SIG-M5 treated with dmso at 0.1 percent for 504 hours (cell line): Measurements from ENCODE around the gene REELD1.

Experiments used
- DNase-seq: peaks from one replicate; lab custom pipeline; 2025; ENCODE audit not compliant: unreplicated experiment; lab: John Stamatoyannopoulos, UW

Gene REELD1

DNA sequence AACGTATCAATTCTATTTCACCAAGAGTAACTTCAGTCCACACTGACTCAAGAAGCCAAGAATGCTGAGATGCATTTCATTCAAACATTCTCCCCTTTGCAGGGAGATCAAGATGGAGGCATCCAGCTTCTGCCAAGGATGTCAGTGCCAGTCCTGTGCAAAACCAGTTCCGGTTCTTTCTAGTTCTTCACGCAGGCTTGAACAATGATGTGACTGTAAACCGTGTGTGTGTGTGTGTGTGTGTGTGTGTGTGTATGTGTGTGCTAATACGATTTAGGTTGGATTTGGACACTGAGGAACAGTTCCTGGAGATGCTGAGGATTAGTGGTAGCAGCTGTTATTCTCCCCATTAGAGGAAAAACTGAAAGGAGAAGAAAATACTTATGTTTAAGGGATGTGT, at the start of gene REELD1:
Gene REELD1, plus strand, starts transcription at position 301 of the 400 bp plus-strand sequence. CDS start 2,415 bp downstream, outside the sequence.
- DNase-seq = no peak

- no peak for DNase-seq
These were observed 49.1 kb upstream of the REELD1 start for GRCh38 chr4:146165221-146165620.

GRCh38 chr4:146165840-146166239, 48.5 kb upstream of the REELD1 start:
- DNase-seq = no peak

- DNase-seq = no peak
These were observed 44.2 kb upstream of the REELD1 start for GRCh38 chr4:146170149-146170548.

DNA sequence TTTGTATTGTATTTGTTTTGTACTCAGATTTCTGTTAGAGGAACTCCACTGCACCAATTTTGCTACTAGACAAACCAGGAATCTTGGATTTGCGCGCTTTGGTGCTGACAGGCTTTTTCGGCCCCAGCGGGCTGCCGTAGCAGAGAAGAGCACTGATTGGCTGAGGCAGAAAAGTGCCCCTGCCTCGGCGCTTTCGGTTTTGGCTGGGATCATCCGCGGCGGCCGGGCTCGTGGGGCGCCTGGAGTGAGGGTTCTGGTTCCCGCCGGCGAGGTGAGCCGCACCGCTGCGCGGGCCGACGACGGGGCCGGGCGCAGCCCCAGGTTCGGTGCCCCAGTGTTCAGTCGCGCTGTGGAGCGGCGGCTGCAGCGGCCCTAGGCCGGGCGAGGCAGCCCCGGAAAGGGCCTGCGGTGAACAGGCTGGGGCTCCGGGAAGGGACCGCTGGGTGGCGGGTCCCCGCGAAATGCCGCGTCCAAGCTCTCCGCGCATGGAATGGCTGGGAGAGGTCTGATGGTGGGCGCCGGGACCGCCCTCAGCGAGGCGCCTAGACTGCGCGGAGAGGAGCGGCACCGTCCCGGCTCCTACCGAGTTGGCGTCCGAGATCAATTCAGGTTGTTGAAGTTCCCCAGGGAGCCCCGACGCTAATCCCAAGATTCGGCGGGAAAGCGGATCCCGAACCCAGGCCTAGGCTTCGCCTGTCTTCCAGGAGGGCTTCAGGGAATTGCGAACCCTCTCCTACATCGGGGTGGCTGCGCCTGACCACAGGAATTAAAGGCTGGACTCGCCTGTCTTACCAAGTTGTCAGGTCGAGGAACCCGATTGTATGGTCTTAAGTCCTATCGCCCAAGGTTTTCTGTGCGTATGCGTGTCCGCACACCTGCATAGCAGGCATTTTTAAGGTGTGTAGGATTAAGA, 38.5 kb upstream of the REELD1 start, which contains the start of gene LSM6:
Gene LSM6, plus strand, starts transcription at position 178 of the 913 bp plus-strand sequence. CDS start 7,204 bp downstream, outside the sequence.
- DNase-seq = peak; percentile 77

DNA sequence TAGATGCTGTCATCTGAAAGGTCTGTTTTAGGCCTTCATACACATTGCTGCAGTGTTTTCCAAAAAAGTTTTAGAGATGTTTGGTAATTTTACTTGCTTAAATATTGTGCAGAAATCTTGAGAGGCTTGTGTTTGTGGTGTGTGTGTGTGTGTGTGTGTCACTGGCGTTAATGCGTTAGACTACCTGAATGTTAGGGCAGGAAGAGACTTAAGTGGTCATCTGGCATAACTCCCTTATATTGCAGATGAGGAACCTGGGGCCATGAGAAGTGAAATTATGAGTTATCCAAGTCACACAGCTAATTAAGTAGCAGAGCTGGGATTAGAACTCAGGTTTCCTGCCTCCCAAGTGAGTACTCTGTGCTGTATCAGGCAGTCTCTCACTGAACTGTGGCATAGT, 37.4 kb upstream of the REELD1 start:
- peak; percentile 15 for DNase-seq

DNA sequence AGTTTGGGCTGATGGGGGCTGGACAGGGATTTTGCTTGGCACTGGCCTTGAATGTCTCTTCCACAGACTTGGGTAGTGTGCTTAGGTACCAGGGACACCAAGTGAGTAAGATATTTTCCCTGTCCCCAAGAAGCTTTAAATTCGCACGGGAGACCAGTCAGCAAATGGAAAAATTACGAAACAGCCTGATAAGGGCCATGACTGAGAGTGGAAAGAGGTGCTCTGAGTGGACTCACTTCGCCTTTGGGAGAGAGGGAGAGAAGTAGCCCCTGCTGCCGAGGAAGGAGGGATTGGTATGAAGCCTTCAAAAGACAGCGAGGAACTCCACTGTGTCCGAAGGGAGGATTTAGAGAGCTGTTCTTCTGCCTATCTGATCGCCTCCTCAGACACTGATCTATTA, 36.2 kb upstream of the REELD1 start:
- peak; percentile 3 for DNase-seq

- no peak for DNase-seq
These were observed 34.5 kb upstream of the REELD1 start for GRCh38 chr4:146179784-146180370.

GRCh38 chr4:146182443-146182842, 31.9 kb upstream of the REELD1 start:
- no peak for DNase-seq

GRCh38 chr4:146183209-146183608, 31.1 kb upstream of the REELD1 start:
- DNase-seq = no peak

GRCh38 chr4:146186041-146186440, 28.3 kb upstream of the REELD1 start:
- no peak for DNase-seq

GRCh38 chr4:146186596-146186995, 27.7 kb upstream of the REELD1 start:
- no peak for DNase-seq

GRCh38 chr4:146190456-146190855, 23.9 kb upstream of the REELD1 start:
- DNase-seq = no peak

GRCh38 chr4:146191766-146192458, 22.4 kb upstream of the REELD1 start:
- DNase-seq = no peak

DNA sequence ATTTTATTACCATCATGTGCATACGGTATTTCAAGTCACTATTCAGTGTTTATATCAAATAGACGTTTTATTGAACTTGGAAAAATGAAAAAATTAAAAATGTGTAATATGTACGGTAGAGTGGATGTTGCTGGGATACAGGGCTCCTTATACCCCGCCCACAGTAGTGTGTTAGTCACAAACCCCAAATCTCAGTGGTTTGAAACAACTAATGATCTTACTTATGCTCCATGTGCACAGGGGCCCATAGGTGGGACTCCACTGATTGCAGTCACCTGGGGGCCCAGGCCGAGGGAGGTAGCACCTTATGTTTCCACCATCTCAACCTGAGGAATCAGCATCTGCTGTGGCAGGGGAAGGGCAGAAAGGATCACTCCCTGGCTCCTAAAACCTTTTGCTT, 20.7 kb upstream of the REELD1 start:
- DNase-seq = no peak

GRCh38 chr4:146194212-146194611, 20.1 kb upstream of the REELD1 start:
- DNase-seq = no peak

DNA sequence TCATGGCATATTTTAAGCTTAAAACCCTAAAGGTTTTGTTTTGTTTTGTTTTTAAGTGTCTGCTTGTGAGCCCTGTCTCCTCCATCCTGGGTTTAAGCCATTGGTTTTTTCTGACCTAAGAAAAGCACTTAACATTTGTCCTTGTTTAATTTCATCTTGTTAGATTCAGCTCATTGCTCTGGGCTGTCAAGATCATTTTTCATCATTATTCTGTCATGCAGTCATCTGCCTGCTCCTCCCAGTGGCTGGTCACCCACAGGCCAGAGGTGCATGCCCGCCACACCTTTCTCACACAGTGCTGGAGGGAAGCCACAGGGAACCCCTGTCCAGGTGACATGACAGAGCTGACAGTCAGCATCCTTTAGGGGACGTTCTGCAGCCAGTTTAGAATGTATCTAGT, 11.7 kb upstream of the REELD1 start:
- DNase-seq = no peak

GRCh38 chr4:146207410-146207809, 6.9 kb upstream of the REELD1 start:
- DNase-seq = no peak

DNA sequence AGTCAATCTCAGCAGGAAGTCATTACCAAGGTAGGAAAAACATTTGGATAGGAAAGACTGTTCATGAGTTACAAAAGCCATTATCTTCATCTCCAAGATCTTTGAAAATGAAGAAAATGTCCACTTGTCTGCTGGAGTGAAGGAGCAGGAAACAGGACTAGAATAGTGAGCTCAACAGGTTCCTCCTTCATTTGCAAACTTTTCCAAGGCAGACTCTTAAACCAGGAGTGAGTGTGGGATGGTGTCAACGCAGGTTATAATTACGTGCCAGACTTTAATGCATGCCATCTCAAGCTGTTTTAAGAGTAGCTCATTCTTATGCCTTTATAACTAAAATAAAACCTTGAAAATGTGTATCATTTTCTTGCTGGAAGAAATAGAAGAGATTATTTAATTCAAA, 3.4 kb upstream of the REELD1 start:
- DNase-seq = no peak

- no peak for DNase-seq
These were observed 2.9 kb upstream of the REELD1 start for GRCh38 chr4:146211440-146211839.

DNA sequence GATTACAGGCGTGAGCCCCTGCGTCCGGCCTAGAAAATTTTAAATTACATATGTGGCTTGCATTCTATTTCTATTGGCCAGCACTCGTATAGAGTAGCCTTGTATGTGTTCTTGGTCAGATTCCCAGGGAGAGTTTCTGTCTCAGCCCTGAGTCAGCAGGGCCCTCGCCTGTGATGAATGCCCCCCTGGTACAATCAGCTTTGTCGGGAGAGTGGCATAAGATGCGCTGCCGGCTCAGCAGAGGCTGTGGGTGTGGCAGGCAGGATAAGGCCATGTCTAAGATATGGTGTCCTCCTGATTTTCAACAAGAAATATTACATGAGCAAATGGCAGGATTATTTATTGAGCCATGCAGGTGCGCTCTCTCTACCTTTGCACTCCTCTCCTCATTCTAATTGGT, 1.6 kb upstream of the REELD1 start:
- no peak for DNase-seq

DNA sequence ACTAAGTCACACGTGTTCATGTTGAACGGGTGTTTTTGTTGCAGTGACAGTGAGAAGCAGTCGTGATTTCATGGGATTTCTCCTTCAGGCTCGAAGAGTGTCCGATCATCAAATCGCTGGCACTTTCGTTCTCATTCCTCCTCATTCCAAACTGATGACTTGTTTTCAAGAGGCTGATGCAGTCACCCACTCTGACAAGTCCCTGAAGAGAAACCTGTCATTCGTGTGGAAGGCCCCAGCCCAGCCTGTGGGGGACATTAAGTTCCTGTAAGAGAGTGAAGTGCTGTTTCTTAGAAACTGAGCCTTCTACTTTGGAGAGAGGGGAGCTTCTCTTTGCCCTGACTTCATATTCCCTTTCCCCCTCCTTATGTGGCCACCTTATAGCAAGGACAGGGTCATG, 8.0 kb downstream of the REELD1 start:
- no peak for DNase-seq
